Pancreas (tissue), 10 donors: ENCODE measurements around the gene DNAH9. TPM values are rescaled to one million over a fixed set of nuclear protein-coding genes. Genes with fewer than 3 reads are reported as not detected.

Source experiments
- ATAC-seq, 4 donors: fragments of 200-7000 bp; cut with Tn5 transposase; one replicate each; pipeline versions ENCODE4 v1.8.0 to v1.9.1; 2020; ENCODE audit warnings: mild to moderate bottlenecking in 4 of 4, moderate library complexity in 4 of 4
- DNase-seq, 6 donors: peaks; one replicate each; pipeline ENCODE4 v3.0.0-alpha.2; 2020
- FAIRE-seq: peaks from 2 replicates; lab custom pipeline; 2012; peaks lifted over from hg19 to GRCh38; lab: Jason Lieb, UNC
- H3K27ac ChIP-seq, 4 donors: fragments of 200-600 bp; sonication (generic); 1 replicate in 3 of 4; 2 replicates in 1 of 4; pipeline versions ENCODE4 v1.5.0 to v1.8.0; 2020
- H3K27me3 ChIP-seq, 4 donors: fragments of 200-600 bp; one replicate each; pipeline ENCODE4 v1.8.0; 2021
- H3K36me3 ChIP-seq, 3 donors: fragments of 200-600 bp; sonication (generic) in 1 of 3; one replicate each; pipeline versions ENCODE4 v1.5.0 to v1.8.0; 2020 to 2021
- H3K4me1 ChIP-seq, 3 donors: fragments of 200-600 bp; one replicate each; pipeline ENCODE4 v1.8.0; 2021
- H3K4me3 ChIP-seq, 4 donors: fragments of 200-600 bp; sonication (generic) in 2 of 4; one replicate each; pipeline versions ENCODE4 v1.5.0 to v1.8.0; 2020 to 2021
- H3K9me3 ChIP-seq, 4 donors: fragments of 200-600 bp; one replicate each; pipeline ENCODE4 v1.8.0; 2021
- CTCF ChIP-seq, 4 donors: fragments of 200-600 bp; sonication (generic) in 3 of 4; IDR thresholded peaks; one replicate each; pipeline versions ENCODE4 v1.5.0 to v1.8.0; 2021; ENCODE audit warnings: antibody characterized with exemption in 4 of 4
- WGBS, 2 donors: extraction: QIAGEN DNeasy Blood & Tissue Kit; methylation state at CpG; one replicate each; pipeline ENCODE4 v1.1.7; 2013; 5-methylcytosine and 5-hydroxymethylcytosine counted together
- intact Hi-C, 3 donors: fragments of 100-400 bp; cut with DNase I; formaldehyde crosslinking; loops; one replicate each; pipeline versions ENCODE4 v1.11.1 to v1.14.2; 2022
- polyA plus RNA-seq, 2 donors: library from polyadenylated mRNA; stranded (reverse); fragments of 200-250 nt; gene quantifications; one replicate each; pipeline ENCODE4 v1.2.3, GENCODE V29; 2013
- total RNA-seq, 6 donors: library from RNA; stranded (reverse); fragmentation: NEBNext Ultra II Directional in 4 of 6; extraction: Animal tissue kit (Norgen Biotek cat#: 25700) in 4 of 6; gene quantifications; one replicate each; pipeline versions ENCODE4 v1.2.1 to v1.2.4, GENCODE V29; 2021 to 2023
- donor health status: healthy with polysubstance abuse.
- donor health status: DM: no; HTN: no; CAD: no; lungs with moderate emphysema.
- donor health status: DM: no; HTN: no; CAD: no.
- donor health status: control.
- donor health status: control.
- donor health status: Bipolar disorder and iron deficiency.
- donor health status: DM: yes; HTN: yes; CAD: no.
- donor health status: DM: no; HTN: no; CAD: no.
- donor health status: DM: no; HTN: no; CAD: no.
- donor health status: DM: yes; HTN: yes; CAD: no.

Gene DNAH9
- total and polyA plus RNA-seq, 8 donors, result 0.53 to 2.4 (median 1.3) TPM

GRCh38 chr17:11779892-11780291 lies 181.6 kb downstream of the DNAH9 start:
- H3K27ac ChIP-seq, result no peak overlapping the region
- ATAC-seq (no peak), DNase-seq (no peak), FAIRE-seq (no peak)
- no peaks in the 10 kb centered on the region for H3K27me3 ChIP-seq
- H3K36me3 ChIP-seq, result no peaks in the 10 kb centered on the region
- no peak for TF ChIP-seq CTCF (IDR thresholded peaks at IDR 0.05)
- WGBS, 2 donors, result 38 to 53% methylated on average over 2 of the region's 2 CpGs
- H3K4me3 ChIP-seq, result no peak overlapping the region
- H3K4me1 ChIP-seq, result no peaks in the 10 kb centered on the region
- intact Hi-C loops, result no loop called here
- H3K9me3 ChIP-seq, result no peaks in the 10 kb centered on the region

- Histone ChIP-seq H3K27ac (no peak overlapping the region), H3K4me1 (no peaks in the 10 kb centered on the region), H3K27me3 (no peaks in the 10 kb centered on the region), H3K9me3 (no peaks in the 10 kb centered on the region), H3K36me3 (no peaks in the 10 kb centered on the region), H3K4me3 (no peak overlapping the region)
- ATAC-seq (no peak), DNase-seq (no peak), FAIRE-seq (no peak)
- TF ChIP-seq CTCF (IDR thresholded peaks at IDR 0.05), result no peak
- intact Hi-C loops, result no loop called here
- WGBS, 2 donors, result 79 to 86% methylated on average over 5 of the region's 5 CpGs
Measured at GRCh38 chr17:11780621-11781020, 182.4 kb downstream of the DNAH9 start.

GRCh38 chr17:11786711-11787438 lies 188.6 kb downstream of the DNAH9 start:
- Histone ChIP-seq H3K4me1 (no peaks in the 10 kb centered on the region), H3K27ac (no peak overlapping the region), H3K9me3 (no peaks in the 10 kb centered on the region), H3K4me3 (no peak overlapping the region), H3K27me3 (no peaks in the 10 kb centered on the region), H3K36me3 (no peaks in the 10 kb centered on the region)
- DNase-seq (no peak), ATAC-seq (no peak), FAIRE-seq (no peak)
- 58 to 76% methylated on average over 9 of the region's 9 CpGs for WGBS, 2 donors
- intact Hi-C loops, result no loop called here
- TF ChIP-seq CTCF (IDR thresholded peaks at IDR 0.05), result no peak

- no peaks in the 10 kb centered on the region for H3K4me1 ChIP-seq
- intact Hi-C loops, result no loop called here
- TF ChIP-seq CTCF (IDR thresholded peaks at IDR 0.05), result no peak
- FAIRE-seq, result no peak
- WGBS, 2 donors, result 94 to 97% methylated on average over 1 of the region's 1 CpG
- no peak for ATAC-seq
- no peaks in the 10 kb centered on the region for H3K9me3 ChIP-seq
- no peaks in the 10 kb centered on the region for H3K27me3 ChIP-seq
- H3K27ac ChIP-seq, result no peak overlapping the region
- H3K36me3 ChIP-seq, result no peaks in the 10 kb centered on the region
- no peak for DNase-seq
- no peak overlapping the region for H3K4me3 ChIP-seq
Measured at GRCh38 chr17:11795906-11796305, 197.6 kb downstream of the DNAH9 start.

- 72 to 81% methylated on average over 8 of the region's 8 CpGs for WGBS, 2 donors
Measured at GRCh38 chr17:11797803-11798202, 199.5 kb downstream of the DNAH9 start.

More at GRCh38 chr17:11797803-11798202, 199.5 kb downstream of the DNAH9 start:
- ATAC-seq (no peak), FAIRE-seq (no peak), DNase-seq (no peak)
- no peak overlapping the region for H3K27ac ChIP-seq
- no peaks in the 10 kb centered on the region for H3K4me1 ChIP-seq
- no peaks in the 10 kb centered on the region for H3K9me3 ChIP-seq
- intact Hi-C loops, result no loop called here
- TF ChIP-seq CTCF (IDR thresholded peaks at IDR 0.05), result no peak
- no peak overlapping the region for H3K4me3 ChIP-seq
- no peaks in the 10 kb centered on the region for H3K36me3 ChIP-seq
- no peaks in the 10 kb centered on the region for H3K27me3 ChIP-seq
